Testis (tissue), 2 donors: ENCODE data around the gene TRRAP.

Experiments used
- CTCF ChIP-seq, 3 experiments: fragments of 450-650 bp in 2 of 3; fragments of 200-600 bp in 1 of 3; sonication (generic) in 1 of 3; IDR thresholded peaks; one replicate each; pipeline ENCODE4 v1.5.1; 2016 to 2019; ENCODE audit warnings: antibody characterized with exemption in 3 of 3, mild to moderate bottlenecking in 2 of 3, moderate library complexity in 1 of 3
- POLR2A ChIP-seq: fragments of 450-650 bp; IDR thresholded peaks from one replicate; pipeline ENCODE4 v1.6.1; 2017; ENCODE audit warnings: antibody characterized with exemption, mild to moderate bottlenecking, moderate library complexity

- no peak for TF ChIP-seq CTCF (IDR thresholded peaks at IDR 0.05)
- TF ChIP-seq POLR2A, result no peak
These were observed 159.1 kb downstream of the TRRAP start for GRCh38 chr7:99037327-99037940.
